ENCODE data around the gene VWF. TPM values are rescaled to one million over a fixed set of nuclear protein-coding genes. Genes with fewer than 3 reads are reported as not detected.

The VWF gene
- total and polyA plus RNA-seq, 2 of the 4 experiments (the other 2 are of a cell fraction): under 0.01 to 0.09 TPM

DNA sequence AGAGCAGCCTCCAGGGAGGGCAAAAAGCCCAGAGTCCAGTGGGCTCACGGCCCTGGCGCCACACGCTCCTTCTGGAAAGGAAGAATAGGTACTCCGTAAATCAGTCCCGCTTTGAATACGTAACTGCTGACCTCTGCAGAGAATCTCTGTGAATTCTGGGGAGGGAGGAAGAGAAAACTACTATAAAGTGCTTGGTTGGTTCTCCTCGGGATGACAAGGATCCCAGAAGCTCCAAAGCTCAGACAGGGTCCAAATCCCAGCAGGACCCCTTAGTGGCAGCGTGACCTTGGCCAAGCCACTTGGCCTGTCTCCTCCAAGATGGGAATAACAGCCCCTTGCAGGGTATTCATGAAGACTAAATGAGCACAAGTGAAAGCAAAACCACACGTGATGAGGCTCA, 211.1 kb downstream of the VWF start:
- H3K56ac ChIP-seq (ENCODE audit: extremely low read depth, insufficient read depth, low read length): no peak overlapping the region
- CTCF ChIA-PET: no interaction called here
- H2BK20ac ChIP-seq (ENCODE audit: low read depth, low read length): no peak overlapping the region
- H3K79me1 ChIP-seq (ENCODE audit: low read depth in 1 of 2, low read length in 2 of 2): no peaks in the 10 kb centered on the region
- no peak overlapping the region for H3K18ac ChIP-seq (ENCODE audit: low read depth, low read length)
- H3K4me1 ChIP-seq (ENCODE audit: control insufficient read depth, insufficient read depth, low read length): no peaks in the 10 kb centered on the region
- H4K8ac ChIP-seq (ENCODE audit: low read depth in 2 of 2, low read length in 2 of 2): no peak overlapping the region
- no peak overlapping the region for H3K27ac ChIP-seq (ENCODE audit: insufficient read depth, low read length)
- H3K27me3 ChIP-seq (ENCODE audit: control insufficient read depth, insufficient read depth, low read length): peaks cover 28% of the 10 kb centered on the region
- no peaks in the 10 kb centered on the region for H3K36me3 ChIP-seq (ENCODE audit: control insufficient read depth, insufficient read depth, low read length)
- no peak overlapping the region for H2BK5ac ChIP-seq (ENCODE audit: low read depth, low read length, poor library complexity, severe bottlenecking)
- intact Hi-C loops (cut with micrococcal nuclease) (no loop called here), in situ Hi-C loops (cut with MboI; ENCODE audit: low sequenced_read_pairs) (no loop called here), dilution Hi-C loops (cut with HindIII; ENCODE audit: low sequenced_read_pairs, unreplicated experiment) (no loop called here)
- H4K20me1 ChIP-seq (ENCODE audit: insufficient read depth, low read length): no peaks in the 10 kb centered on the region
- DNase-seq (no peak), ATAC-seq (ENCODE audit: low read depth) (no peak)
- no TSS peak for BruUV-seq (replicated peaks)
- no peak overlapping the region for H3K4ac ChIP-seq (ENCODE audit: low read depth, low read length)
- H4K91ac ChIP-seq (ENCODE audit: insufficient read depth, low read depth, low read length): no peak overlapping the region
- H2BK15ac ChIP-seq (ENCODE audit: low read depth, low read length): no peak overlapping the region
- H3K4me3 ChIP-seq (ENCODE audit: insufficient read depth, low read depth, low read length): no peak overlapping the region
- H4K5ac ChIP-seq (ENCODE audit: low read depth, low read length): no peak overlapping the region
- WGBS, 2 experiments (ENCODE audit: extremely low coverage in 2 of 2, insufficient read length in 1 of 2): 45% methylated on average over 2 of the region's 9 CpGs; no CpG with 5 or more reads in 1 of the 2 experiments
- no peak overlapping the region for H2BK120ac ChIP-seq (ENCODE audit: low read depth, low read length)
- no peak overlapping the region for H3K9ac ChIP-seq (ENCODE audit: low read depth, low read length)
- no peak overlapping the region for H3K23ac ChIP-seq (ENCODE audit: low read depth, low read length)
- TF ChIP-seq MAFK (IDR thresholded peaks at IDR 0.05; ENCODE audit: low read depth, low read length): no peak
- TF ChIP-seq CHD1 (IDR thresholded peaks at IDR 0.05; ENCODE audit: low read depth, low read length): no peak
- TF ChIP-seq, protein P1, sequence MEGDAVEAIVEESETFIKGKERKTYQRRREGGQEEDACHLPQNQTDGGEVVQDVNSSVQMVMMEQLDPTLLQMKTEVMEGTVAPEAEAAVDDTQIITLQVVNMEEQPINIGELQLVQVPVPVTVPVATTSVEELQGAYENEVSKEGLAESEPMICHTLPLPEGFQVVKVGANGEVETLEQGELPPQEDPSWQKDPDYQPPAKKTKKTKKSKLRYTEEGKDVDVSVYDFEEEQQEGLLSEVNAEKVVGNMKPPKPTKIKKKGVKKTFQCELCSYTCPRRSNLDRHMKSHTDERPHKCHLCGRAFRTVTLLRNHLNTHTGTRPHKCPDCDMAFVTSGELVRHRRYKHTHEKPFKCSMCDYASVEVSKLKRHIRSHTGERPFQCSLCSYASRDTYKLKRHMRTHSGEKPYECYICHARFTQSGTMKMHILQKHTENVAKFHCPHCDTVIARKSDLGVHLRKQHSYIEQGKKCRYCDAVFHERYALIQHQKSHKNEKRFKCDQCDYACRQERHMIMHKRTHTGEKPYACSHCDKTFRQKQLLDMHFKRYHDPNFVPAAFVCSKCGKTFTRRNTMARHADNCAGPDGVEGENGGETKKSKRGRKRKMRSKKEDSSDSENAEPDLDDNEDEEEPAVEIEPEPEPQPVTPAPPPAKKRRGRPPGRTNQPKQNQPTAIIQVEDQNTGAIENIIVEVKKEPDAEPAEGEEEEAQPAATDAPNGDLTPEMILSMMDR (conservative IDR thresholded peaks at IDR 0.05; ENCODE audit: low read depth, low read length): no peak
- TF ChIP-seq RCOR1 (IDR thresholded peaks at IDR 0.05; ENCODE audit: insufficient replicate concordance, low read length): no peak
- no peak for TF ChIP-seq NFE2L2 (IDR thresholded peaks at IDR 0.05; ENCODE audit: low read depth, low read length)
- TF ChIP-seq CEBPB (IDR thresholded peaks at IDR 0.05; ENCODE audit: low read depth, low read length): no peak
- TF ChIP-seq SMC3 (IDR thresholded peaks at IDR 0.05; ENCODE audit: low read depth, low read length): no peak
- TF ChIP-seq BHLHE40 (IDR thresholded peaks at IDR 0.05; ENCODE audit: low read depth, low read length): no peak
- no peak for TF ChIP-seq MAZ (IDR thresholded peaks at IDR 0.05; ENCODE audit: borderline replicate concordance, low read depth, low read length)
- TF ChIP-seq, protein P2, sequence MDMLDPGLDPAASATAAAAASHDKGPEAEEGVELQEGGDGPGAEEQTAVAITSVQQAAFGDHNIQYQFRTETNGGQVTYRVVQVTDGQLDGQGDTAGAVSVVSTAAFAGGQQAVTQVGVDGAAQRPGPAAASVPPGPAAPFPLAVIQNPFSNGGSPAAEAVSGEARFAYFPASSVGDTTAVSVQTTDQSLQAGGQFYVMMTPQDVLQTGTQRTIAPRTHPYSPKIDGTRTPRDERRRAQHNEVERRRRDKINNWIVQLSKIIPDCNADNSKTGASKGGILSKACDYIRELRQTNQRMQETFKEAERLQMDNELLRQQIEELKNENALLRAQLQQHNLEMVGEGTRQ (IDR thresholded peaks at IDR 0.05; ENCODE audit: low read depth, low read length): no peak
- TF ChIP-seq, protein P3, sequence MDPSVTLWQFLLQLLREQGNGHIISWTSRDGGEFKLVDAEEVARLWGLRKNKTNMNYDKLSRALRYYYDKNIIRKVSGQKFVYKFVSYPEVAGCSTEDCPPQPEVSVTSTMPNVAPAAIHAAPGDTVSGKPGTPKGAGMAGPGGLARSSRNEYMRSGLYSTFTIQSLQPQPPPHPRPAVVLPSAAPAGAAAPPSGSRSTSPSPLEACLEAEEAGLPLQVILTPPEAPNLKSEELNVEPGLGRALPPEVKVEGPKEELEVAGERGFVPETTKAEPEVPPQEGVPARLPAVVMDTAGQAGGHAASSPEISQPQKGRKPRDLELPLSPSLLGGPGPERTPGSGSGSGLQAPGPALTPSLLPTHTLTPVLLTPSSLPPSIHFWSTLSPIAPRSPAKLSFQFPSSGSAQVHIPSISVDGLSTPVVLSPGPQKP (IDR thresholded peaks at IDR 0.05; ENCODE audit: borderline replicate concordance, low read depth, low read length): no peak
- TF ChIP-seq MXI1 (IDR thresholded peaks at IDR 0.05; ENCODE audit: borderline replicate concordance, low read depth, low read length): no peak
- no peak for TF ChIP-seq FOS (IDR thresholded peaks at IDR 0.05; ENCODE audit: low read depth, low read length)
- no peak for TF ChIP-seq RFX5 (IDR thresholded peaks at IDR 0.05; ENCODE audit: low read depth, low read length)
- TF ChIP-seq POLR2A (IDR thresholded peaks at IDR 0.05; ENCODE audit: low read depth, low read length): no peak
- no peak for TF ChIP-seq RAD21 (IDR thresholded peaks at IDR 0.05; ENCODE audit: low read length)
- H3K9me1 ChIP-seq (ENCODE audit: insufficient read depth, low read length): no peaks in the 10 kb centered on the region
- no peak overlapping the region for H2AFZ ChIP-seq (replicated peaks; ENCODE audit: low read length, poor library complexity)
- H3K4me2 ChIP-seq (ENCODE audit: low read depth, low read length): no peak overlapping the region
- H3K9me3 ChIP-seq (ENCODE audit: control insufficient read depth, insufficient read depth, low read length): no peaks in the 10 kb centered on the region
- POLR2A ChIA-PET (ENCODE audit: unreplicated experiment): no interaction called here
- no peak overlapping the region for H2AK9ac ChIP-seq (replicated peaks; ENCODE audit: low read depth, low read length, poor library complexity)
- no peak overlapping the region for H2AK5ac ChIP-seq (ENCODE audit: low read depth, low read length)
- no peak overlapping the region for H3K14ac ChIP-seq (replicated peaks; ENCODE audit: low read depth, low read length)

Data from IMR-90 (cell line).